ENCODE results near the gene NIT2. TPM values are rescaled to one million over a fixed set of nuclear protein-coding genes. Genes with fewer than 3 reads are reported as not detected.

NIT2 gene
- total and polyA plus RNA-seq, 10 of the 15 experiments (the other 5 are each of a cell fraction or from before 2014, with no cell fraction given): 49.3 to 215 (median 76.4) TPM

DNA sequence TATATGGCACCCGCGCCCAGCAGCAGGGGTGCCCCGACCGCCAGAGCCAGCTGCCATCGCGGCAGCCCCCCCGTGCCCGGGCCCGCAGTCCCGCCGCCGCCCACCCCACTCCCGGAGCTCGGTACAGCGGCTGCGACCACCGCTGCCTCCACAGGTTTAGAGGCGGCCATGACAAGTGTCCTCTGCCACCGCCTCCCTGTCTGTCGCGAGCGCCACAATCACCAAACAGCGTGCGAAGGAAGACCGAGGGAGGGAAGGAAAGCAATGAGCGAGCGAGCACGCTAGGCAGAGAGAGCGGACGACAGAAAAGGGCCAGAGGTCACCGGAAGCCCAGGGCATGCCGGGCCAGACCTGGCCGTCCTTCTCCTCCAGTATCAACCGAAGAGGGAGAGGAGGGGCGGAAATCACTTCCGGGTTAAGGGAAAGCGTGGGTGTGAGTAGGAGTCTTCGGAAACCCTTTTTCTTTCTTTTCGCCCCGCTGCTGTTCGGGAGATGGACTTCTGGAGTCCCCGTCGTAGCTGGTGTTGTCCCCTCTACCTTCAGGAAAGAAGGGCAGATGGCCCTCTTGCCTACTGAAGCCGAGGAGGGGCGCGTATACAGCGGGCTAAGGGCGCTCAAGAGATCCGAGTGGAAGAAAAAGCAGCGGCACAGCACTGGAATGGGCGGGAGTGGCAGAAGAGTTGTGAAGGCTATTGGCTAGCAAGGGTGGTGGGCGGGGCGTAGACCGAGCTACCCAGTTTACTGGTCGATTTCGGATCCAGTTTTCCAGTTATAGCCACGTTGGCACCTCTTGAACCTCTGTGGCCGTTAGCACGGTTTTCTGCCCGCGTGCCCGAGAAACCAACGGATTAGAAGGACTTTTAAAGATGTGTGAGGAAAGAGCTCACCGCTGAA is 66.5 kb downstream of the NIT2 start, which contains the start of the genes LNP1 and TOMM70 (continued):
- peak; percentile 88 for TF ChIP-seq PML (IDR thresholded peaks at IDR 0.05; ENCODE audit: low read length)
- peak; percentile 43 for TF ChIP-seq SMAD1 (IDR thresholded peaks at IDR 0.05; ENCODE audit: low read depth, partially characterized antibody)
- TF ChIP-seq SMC3 (IDR thresholded peaks at IDR 0.05; ENCODE audit: borderline replicate concordance, low read length): no peak
- TF ChIP-seq, protein P1, sequence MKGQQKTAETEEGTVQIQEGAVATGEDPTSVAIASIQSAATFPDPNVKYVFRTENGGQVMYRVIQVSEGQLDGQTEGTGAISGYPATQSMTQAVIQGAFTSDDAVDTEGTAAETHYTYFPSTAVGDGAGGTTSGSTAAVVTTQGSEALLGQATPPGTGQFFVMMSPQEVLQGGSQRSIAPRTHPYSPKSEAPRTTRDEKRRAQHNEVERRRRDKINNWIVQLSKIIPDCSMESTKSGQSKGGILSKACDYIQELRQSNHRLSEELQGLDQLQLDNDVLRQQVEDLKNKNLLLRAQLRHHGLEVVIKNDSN (IDR thresholded peaks at IDR 0.05; ENCODE audit: borderline replicate concordance, extremely low read length, insufficient read depth, low read depth, low read length): no peak
- TF ChIP-seq, protein P2, sequence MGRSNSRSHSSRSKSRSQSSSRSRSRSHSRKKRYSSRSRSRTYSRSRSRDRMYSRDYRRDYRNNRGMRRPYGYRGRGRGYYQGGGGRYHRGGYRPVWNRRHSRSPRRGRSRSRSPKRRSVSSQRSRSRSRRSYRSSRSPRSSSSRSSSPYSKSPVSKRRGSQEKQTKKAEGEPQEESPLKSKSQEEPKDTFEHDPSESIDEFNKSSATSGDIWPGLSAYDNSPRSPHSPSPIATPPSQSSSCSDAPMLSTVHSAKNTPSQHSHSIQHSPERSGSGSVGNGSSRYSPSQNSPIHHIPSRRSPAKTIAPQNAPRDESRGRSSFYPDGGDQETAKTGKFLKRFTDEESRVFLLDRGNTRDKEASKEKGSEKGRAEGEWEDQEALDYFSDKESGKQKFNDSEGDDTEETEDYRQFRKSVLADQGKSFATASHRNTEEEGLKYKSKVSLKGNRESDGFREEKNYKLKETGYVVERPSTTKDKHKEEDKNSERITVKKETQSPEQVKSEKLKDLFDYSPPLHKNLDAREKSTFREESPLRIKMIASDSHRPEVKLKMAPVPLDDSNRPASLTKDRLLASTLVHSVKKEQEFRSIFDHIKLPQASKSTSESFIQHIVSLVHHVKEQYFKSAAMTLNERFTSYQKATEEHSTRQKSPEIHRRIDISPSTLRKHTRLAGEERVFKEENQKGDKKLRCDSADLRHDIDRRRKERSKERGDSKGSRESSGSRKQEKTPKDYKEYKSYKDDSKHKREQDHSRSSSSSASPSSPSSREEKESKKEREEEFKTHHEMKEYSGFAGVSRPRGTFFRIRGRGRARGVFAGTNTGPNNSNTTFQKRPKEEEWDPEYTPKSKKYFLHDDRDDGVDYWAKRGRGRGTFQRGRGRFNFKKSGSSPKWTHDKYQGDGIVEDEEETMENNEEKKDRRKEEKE (IDR thresholded peaks at IDR 0.05): no peak
- no peak for TF ChIP-seq SMARCA5 (IDR thresholded peaks at IDR 0.05)
- TF ChIP-seq BACH1 (IDR thresholded peaks at IDR 0.05; ENCODE audit: borderline replicate concordance): 0 out of 2 replicates have a peak, but pooled peaks have one; percentile 22
- TF ChIP-seq, protein P3, sequence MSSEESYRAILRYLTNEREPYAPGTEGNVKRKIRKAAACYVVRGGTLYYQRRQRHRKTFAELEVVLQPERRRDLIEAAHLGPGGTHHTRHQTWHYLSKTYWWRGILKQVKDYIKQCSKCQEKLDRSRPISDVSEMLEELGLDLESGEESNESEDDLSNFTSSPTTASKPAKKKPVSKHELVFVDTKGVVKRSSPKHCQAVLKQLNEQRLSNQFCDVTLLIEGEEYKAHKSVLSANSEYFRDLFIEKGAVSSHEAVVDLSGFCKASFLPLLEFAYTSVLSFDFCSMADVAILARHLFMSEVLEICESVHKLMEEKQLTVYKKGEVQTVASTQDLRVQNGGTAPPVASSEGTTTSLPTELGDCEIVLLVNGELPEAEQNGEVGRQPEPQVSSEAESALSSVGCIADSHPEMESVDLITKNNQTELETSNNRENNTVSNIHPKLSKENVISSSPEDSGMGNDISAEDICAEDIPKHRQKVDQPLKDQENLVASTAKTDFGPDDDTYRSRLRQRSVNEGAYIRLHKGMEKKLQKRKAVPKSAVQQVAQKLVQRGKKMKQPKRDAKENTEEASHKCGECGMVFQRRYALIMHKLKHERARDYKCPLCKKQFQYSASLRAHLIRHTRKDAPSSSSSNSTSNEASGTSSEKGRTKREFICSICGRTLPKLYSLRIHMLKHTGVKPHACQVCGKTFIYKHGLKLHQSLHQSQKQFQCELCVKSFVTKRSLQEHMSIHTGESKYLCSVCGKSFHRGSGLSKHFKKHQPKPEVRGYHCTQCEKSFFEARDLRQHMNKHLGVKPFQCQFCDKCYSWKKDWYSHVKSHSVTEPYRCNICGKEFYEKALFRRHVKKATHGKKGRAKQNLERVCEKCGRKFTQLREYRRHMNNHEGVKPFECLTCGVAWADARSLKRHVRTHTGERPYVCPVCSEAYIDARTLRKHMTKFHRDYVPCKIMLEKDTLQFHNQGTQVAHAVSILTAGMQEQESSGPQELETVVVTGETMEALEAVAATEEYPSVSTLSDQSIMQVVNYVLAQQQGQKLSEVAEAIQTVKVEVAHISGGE (CRISPR knock-in tag; IDR thresholded peaks at IDR 0.05): no peak
- TF ChIP-seq GATAD2B (conservative IDR thresholded peaks at IDR 0.05; ENCODE audit: low read depth): no peak
- peak; percentile 80; the same call in 1 of the 2 replicates for TF ChIP-seq SREBF1 (IDR thresholded peaks at IDR 0.05; ENCODE audit: low read length)
- peak; percentile 97 for TF ChIP-seq MTA2 (IDR thresholded peaks at IDR 0.05; ENCODE audit: low read depth)
- no peak for TF ChIP-seq BMI1 (IDR thresholded peaks at IDR 0.05; ENCODE audit: borderline replicate concordance)
- peak; percentile 38; the same call in 1 of the 2 replicates for TF ChIP-seq MYB (IDR thresholded peaks at IDR 0.05; ENCODE audit: borderline replicate concordance, low read depth, low read length)
- TF ChIP-seq CBFB (IDR thresholded peaks at IDR 0.05; ENCODE audit: low read depth): 0 out of 2 replicates have a peak, but pooled peaks have one; percentile 55
- peak; percentile 58 to 72; a peak in 2 of 4 replicates for TF ChIP-seq IKZF2 (IDR thresholded peaks at IDR 0.05)
- peak; percentile 99 for TF ChIP-seq GABPA (IDR thresholded peaks at IDR 0.05; ENCODE audit: low read depth)
- TF ChIP-seq PAX8 (IDR thresholded peaks at IDR 0.05): no peak
- TF ChIP-seq, protein P4, sequence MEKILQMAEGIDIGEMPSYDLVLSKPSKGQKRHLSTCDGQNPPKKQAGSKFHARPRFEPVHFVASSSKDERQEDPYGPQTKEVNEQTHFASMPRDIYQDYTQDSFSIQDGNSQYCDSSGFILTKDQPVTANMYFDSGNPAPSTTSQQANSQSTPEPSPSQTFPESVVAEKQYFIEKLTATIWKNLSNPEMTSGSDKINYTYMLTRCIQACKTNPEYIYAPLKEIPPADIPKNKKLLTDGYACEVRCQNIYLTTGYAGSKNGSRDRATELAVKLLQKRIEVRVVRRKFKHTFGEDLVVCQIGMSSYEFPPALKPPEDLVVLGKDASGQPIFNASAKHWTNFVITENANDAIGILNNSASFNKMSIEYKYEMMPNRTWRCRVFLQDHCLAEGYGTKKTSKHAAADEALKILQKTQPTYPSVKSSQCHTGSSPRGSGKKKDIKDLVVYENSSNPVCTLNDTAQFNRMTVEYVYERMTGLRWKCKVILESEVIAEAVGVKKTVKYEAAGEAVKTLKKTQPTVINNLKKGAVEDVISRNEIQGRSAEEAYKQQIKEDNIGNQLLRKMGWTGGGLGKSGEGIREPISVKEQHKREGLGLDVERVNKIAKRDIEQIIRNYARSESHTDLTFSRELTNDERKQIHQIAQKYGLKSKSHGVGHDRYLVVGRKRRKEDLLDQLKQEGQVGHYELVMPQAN (conservative IDR thresholded peaks at IDR 0.05): peak; percentile 62
- peak; percentile 52; the same call in 1 of the 2 replicates for TF ChIP-seq RBBP5 (conservative IDR thresholded peaks at IDR 0.05)
- no peak for TF ChIP-seq ZNF217 (IDR thresholded peaks at IDR 0.05)
- TF ChIP-seq NFYB (IDR thresholded peaks at IDR 0.05; ENCODE audit: insufficient read depth, low read depth, low read length): peak; percentile 80; the same call in 1 of the 2 replicates
